Midbrain (tissue), 1 donor: ENCODE data around the gene CCDC30.
"Not testable (repeated sequence)": the region's sequence is repeated elsewhere in the genome, so short reads cannot be mapped to it uniquely, and the experiment has no call there.

Source experiments
- DNase-seq: peaks from one replicate; lab custom pipeline; 2025; lab: John Stamatoyannopoulos, UW

Gene CCDC30

DNA sequence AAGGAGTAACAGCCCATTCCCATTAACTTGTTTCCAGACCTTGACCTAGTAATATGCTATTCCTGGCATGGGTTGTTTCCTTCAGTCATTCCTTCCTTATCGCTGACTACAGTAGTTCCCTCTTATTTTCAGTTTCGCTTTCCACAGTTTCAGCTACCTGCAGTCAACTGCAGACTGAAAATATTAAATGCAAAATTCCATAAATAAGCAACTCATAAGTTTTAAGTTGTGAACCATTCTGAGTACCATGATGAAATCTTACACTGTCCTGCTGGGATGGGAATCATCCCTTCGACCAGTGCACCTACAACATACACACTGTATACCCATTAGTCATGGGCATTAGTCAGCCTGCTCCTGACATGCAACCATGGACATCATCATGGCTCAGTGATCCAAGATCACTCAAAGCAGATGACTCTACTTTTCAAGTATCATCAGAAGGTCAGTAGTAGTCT, 66.7 kb downstream of the CCDC30 start:
- no peak for DNase-seq

DNA sequence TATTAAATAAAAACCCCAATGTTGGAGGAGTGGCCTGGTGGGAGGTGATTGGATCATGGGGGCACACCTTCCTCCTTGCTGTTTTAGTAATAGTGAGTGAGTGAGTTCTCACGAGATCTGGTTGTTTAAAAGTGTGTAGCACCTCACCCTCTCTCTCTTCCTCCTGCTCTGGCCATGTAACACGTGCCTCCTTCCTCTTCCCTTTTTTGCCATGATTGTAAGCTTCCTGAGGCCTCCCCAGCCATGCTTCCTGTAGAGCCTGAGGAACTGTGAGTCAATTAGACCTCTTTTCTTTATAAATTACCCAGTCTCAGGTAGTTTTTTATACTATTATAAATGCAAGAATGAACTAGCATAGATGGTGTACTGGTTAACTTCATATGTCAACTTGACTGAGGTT, 68.0 kb downstream of the CCDC30 start:
- no peak for DNase-seq

DNA sequence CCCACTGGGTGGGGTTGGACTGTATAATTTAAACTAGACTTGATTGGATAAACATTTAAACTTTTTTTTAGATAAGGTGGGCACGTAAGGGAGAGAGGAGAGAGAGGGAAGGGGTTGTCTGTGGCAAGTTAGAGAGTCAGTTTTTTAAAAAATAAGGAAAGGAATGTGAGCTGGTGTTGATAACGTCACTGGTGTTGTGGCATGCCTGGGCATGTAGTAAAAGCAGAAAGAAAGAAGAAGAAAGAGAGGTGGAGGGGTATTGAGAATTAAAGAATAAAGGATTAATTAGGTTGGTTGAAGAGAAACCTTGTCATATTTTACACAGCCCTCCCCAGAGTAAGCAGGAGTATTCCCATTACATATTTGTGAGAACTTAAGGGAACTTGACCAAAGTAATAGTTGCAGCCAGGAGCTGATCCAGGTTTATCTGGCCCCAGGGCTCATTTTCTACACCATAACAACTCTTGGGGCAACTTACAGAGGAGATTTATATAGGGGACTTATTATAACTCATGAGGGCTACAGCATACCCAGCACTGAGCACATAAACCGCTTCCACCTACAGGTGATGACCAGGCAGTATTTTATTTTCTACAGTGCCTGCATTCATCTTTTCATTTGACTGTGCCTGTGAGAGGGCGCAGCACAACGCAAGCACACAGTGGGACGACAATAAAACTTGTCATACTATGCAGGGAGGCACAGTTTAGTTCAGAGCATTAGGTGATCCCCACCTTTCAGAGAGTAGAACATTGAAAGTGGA, 70.2 kb downstream of the CCDC30 start:
- no peak for DNase-seq

DNA sequence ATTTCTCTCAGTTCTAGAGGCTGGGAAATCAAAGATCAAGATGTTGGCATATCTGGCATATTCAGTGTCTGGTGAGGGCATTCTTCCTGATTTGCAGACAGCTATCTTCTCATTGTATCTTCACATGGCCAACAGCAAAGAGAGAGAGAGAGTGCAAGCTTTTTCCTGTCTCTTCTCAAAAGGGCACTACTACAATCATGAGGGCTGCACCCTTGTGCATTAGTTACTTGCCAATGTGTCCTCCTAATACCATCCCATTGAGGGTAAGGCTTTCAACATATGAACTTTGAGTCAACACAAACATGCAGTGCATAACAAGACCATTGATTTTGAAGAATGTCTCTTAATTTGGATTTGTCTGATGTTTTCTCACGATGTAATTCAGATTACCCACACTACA, 78.0 kb downstream of the CCDC30 start:
- no peak for DNase-seq

DNA sequence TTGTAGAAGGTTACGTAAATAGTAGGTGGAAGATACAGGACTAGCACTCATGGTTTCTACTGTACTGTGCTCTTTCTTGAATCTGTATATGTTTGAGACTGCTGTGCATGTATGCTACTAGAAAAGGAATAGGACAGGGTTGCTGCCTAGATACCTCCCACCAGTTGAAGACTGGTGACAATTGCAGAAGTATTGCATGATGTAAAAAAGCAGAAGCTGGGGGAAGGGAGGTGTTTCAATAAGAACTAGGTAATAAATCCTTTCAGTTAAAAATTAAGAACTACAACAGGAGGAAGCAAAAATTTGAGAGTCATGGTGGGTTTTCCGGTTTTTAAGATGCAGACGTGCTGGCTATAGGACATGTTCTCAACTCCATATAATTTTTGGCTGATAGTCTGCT, 88.1 kb downstream of the CCDC30 start:
- no peak for DNase-seq

DNA sequence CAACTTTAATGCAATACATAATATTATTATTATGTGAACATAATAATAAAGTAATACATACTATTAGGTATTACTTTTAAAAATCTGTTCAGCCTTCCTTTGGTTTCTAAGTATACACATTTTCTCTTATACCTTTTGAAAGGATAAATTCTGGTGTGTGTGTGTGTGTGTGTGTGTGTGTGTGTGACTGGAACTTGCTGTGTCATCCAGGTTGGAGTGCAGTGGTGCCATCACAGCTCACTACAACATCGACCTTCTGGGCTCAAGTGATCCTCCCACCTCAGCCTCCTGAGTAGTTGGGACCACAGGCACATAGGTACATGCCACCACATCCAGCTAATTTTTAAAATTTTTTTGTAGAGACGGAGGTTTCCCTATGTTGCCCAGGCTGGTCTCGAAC, 88.5 kb downstream of the CCDC30 start:
- DNase-seq = no peak

DNA sequence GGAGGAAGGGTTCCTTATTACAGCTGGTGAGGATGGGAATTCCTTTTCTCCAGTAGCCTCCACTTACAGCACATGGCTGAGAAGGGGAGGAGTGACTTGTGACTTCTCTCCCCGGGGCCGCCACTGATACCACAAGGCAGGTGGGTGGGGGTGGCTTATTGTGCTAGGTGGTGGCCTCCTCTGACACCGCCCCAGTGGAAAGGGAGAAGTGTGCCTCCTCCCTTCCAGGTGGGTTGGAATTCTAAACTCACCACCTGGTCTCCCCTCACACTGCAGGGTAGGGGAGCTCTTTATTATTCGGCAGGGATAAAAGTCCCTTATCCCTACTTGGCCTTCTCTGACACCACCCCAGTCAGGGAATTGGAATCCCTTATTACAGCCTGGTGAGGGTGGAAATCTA, 89.5 kb downstream of the CCDC30 start:
- DNase-seq = no peak

DNA sequence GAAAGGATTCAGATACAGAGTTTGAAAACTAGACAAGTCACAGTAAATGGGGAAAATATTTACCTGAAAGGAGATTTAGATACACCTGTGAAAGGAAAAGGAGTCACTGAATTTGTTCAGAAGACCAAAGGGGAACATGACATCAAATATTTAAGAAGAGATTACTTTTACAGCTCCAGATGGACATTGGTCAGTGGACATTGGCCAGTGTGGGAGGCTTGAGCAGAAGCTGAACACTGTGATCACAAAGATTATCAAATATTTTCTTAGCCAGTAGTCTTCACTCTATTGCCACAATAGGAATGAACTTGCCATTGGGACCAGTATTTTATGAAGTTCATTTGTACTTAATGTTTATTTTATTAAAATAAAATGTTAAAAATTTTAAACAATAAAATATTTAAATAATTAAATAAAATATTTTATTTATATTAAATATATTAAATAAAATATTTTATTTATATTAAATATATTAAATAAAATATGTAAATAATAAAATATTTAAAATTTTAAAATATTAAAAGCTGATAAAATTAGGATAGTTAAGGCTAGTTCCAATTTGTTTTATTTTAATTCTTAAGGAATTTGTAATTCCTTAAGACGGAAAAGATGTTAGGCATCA, 94.3 kb downstream of the CCDC30 start:
- no peak for DNase-seq

DNA sequence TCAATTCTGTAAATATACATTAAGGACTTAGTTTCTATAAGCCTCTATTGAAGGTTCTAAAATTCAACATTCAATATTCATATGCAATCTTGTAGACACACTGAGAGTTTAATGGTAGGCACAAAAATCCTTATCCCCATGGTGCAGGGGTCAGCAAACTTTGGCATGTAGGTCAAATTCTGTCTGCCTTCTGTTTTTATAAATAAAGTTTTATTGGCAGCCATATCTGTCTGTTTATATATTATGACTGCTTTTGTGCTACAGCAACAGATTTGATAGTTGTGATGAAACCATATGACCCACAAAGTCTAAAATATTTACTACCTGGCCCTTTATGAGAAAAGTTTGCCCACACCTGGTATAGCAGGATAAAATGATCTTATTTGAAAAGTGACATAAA, 104.0 kb downstream of the CCDC30 start:
- no peak for DNase-seq

DNA sequence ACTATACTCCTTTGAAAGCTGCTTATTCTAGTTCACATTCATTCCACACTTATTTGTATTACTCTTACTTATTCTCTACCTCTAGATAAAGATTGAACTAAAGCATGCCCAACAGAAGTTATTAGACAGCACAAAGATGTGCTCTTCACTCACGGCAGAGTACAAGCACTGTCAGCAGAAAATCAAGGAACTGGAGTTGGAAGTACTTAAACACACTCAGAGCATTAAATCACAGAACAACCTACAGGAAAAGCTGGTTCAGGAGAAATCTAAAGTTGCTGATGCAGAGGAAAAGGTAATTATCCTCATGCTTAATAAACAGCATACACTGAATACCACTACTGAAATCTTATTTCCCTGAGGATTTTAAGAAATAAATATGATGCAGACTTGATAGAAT, 113.8 kb downstream of the CCDC30 start:
- no peak for DNase-seq

DNA sequence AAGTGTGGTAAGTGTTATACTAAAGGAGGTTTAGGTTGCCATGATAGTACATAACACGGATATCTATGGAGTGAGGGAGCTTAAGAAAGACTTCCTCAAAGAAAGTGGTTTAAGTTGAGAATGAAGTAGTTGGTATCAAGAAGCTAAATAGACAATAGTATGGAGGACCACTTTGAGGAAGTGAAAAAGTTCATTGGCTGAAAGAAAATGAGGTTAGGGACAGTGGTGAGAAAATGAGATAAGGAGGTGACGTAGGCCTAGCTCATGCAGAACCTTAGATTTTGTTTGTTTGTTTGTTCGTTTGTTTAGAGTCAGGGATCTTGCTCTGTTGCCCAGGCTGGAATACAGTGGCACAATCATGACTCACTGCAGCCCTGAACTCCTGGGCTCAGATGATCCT, 122.9 kb downstream of the CCDC30 start:
- DNase-seq = no peak

DNA sequence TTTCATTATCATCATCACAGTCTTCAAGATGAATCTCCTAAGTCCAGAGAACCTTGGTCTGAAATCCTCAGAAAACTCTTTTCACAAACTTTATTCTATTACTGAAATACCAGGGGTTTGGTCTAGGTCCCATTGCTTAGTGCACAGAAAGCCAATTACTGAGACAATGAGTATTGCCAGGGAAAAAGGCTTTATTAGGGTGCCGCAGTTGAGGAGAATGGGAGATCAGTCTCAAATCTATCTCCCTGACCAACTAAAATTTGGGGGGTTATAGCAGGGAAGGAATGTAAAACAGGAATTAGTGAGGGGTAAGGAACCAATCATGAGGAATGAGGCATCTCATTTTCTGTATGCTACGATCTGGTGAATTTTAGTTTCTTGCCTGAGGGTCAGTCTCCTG, 124.7 kb downstream of the CCDC30 start:
- no peak for DNase-seq

DNA sequence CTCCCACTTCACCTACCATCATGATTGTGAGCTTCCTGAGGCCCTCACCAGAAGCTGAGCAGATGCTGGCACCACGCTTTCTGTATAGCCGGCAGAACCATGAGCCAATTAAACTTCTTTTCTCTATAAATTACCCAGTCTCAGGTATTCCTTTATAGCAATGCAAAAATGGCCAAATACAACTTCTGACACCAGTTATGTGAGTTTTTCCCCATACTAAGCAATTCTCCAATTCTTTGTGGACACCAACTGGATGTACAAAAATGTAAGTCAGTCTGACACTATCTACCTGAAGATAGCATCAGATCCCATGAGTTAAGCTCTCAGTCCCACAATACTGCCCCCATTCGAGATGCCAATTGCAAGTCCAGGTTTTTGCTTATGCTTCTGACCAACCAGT, 129.7 kb downstream of the CCDC30 start:
- DNase-seq = no peak

DNA sequence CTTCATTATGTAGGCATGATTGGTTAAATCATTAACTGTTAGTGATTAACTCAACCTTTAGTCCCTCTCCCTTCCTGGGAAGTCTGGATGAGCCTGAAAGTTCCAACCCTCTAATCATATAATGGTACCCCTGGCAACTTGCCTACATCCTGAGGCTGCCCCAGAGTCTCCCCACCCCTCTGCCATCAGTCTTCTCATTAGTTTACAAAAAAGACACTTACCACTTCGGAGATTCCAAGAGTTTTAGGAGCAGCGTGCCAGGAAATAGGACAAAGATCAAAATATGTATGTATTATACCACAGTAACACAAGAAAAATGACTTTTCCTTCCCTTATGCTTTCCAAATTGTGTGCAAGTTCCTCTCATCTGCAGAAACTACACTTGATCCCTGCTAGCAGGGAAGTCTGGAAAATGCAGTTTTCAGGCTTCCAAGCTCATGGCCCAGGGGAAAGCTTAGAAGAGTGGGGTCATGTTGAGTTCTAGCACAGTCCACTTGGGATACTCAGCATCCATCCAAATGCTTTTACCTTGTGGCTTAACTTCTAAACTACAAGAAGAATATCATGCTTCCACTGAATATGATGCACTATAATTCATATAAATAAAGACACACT, 130.5 kb downstream of the CCDC30 start:
- no peak for DNase-seq

DNA sequence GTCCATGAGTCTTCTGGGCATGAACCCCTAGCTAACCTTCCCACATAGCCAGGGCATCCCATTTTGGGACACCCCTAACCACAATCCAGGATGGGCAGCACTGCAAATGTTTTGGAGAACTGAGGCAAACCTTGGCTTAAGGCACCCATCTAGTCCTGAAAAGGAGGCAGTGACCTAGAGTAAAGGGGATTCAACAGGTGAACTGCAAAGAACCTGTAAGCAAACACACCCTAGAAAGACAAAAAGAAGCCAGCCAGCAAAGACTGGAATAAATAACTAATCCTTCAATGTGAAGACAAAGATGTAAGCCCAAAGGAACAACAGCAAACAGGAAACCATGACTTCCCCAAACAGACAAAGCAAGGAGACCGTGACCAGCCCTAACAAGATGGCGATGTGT, 138.4 kb downstream of the CCDC30 start:
- DNase-seq = no peak

DNA sequence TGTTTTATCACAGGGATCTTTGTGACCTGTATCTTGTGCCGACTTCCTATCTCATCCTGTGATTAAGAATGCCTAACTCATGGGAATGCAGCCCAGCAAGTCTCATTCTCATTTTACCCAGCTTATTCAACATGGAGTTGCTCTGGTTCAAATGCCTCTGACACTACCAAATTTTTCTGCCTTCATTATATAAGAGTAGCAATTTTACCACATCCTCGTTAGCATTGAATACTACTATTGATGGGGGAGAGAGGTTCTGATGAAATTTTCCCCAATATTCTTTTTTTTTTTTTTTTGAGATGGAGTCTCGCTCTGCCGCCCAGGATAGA, 150.7 kb downstream of the CCDC30 start:
- DNase-seq = no peak

DNA sequence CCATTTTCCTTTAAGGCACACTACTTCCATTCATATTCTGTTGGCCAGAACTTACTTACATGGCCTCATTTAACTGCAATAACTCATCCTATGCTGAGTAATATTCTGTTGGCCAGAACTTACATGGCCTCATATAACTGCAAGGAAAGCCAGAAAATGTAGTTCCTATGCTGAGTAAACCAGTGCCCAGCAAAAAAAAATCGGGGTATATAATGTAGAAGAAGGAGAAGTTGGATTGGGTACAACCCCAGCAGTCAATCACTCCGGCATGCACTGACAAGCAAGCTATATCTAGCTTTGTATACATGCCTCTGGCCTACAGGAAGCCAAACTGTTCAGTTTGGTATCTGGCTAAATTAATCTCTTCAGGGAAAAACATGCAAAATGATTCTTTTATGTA, 155.8 kb downstream of the CCDC30 start:
- DNase-seq = no peak

DNA sequence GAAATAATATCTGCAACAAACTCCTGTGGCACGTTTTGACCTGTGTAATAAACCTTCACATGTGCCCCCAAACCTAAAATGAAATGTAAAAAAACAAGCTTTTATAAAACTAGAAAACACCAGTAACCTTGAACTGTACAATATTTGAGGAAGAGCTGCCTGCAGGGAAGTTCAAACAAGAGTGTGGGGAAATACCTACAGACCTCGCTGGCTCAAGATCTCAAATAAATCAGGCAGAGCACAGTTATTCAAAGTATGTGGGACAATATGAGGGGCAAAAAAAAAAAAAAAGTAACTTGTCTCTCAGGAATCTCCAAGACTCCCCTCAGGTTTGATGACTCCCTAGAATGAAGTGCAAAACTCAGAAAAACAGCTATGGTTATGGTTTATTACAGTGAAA, 157.2 kb downstream of the CCDC30 start:
- no peak for DNase-seq

DNA sequence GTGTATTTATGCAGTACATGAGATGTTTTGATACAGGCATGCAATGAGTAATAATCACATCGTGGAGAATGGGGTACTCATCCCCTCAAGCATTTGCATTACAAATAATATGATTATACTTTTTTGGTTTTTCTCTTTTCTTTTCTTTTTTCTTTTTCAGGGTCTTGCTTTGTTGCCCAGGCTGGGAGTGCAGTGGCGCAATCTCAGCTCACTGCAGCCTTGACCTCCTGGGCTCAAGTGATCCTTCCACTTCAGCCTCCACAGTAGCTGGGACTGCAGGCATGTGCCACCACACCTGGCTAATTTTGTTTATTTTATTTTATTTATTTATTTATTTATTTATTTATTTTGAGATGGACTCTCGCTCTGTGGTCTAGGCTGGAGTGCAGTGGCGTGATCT, 158.1 kb downstream of the CCDC30 start:
- DNase-seq = not testable (repeated sequence)

DNA sequence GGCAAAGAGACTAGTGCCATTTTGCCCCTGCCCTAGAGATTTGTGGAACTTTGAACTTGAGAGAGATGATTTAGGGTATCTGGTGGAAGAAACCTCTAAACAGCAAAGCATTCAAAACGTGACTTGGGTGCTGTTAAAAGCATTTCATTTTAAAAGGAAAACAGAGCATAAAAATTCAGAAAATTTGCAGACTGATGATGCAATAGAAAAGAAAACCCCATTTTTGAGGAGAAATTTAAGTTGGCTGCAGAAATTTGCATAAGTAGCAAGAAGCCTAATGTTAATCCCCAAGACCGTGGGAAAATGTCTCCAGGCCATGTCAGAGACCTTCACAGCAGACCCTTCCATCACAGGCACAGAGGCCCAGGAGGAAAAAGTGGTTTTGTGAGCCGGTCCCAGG, 164.1 kb downstream of the CCDC30 start:
- not testable (repeated sequence) for DNase-seq

DNA sequence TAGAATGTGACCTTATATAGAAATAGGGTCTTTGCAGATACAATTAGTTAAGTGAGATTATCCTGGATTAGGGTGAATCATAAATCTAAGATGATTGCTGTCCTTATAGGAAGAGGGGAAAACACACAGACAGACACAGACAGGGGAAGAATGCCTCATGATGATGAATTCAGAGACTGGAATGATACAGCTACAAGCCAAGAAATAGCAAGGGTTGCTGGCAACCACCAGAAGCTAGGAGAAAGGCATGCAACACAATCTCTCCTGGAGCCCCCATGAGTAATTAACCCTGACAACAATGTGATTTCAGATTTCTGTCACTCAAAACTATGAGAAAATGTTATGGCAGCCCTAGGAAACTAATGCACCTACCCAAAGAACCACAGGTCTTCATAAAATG, 176.0 kb downstream of the CCDC30 start:
- DNase-seq = no peak

DNA sequence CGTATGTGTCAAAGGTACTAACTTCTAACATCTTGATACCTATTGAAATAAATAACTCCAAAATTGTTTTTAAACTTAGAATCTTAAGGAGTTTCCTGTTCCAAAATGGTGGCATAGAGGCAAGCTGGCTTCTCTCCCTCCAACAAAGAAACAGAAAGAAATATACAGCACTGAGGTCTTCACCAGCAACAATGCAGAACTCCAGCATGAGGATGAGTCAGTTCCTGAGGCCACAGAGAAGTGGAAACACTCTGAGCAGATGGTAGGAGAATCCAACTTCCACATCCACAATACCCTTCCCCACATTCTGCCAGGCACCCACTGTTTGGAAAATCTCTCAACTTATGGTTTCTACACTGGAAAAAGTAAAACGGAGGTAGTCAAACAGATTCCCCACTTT, 183.0 kb downstream of the CCDC30 start:
- no peak for DNase-seq

DNA sequence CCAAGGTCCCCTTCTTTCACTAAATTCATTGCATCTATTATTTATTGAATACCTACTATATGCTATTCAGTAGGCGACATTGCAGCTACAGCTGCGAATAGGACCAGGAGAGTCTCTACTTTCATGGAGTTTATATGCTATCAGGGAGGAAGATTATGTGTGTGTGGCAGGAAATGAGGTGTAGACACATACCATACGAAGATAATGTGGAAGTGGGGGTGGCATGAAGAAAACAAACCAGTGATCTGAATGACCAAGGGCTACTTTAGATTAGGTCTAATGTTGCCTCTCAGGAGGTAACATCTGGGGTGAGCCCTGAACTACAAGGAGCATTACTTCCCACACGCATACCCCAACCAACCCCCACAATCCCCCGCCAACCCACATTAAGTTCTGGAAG, 194.1 kb downstream of the CCDC30 start:
- DNase-seq = no peak
